GM12891 (cell line): Measurements from ENCODE around the gene SORCS2.

ENCODE experiments used
- DNase-seq: peaks from one replicate; pipeline ENCODE4 v3.0.0; 2011; ENCODE audit warnings: low spot score; ENCODE audit not compliant: insufficient read length
- FAIRE-seq: peaks from 2 replicates; lab custom pipeline; 2011; peaks lifted over from hg19 to GRCh38; lab: Jason Lieb, UNC
- PAX5 ChIP-seq: IDR thresholded peaks from 2 replicates; pipeline ENCODE4 v1.6.1; 2011; ENCODE audit warnings: low read length, moderate library complexity, mild to moderate bottlenecking; ENCODE audit not compliant: insufficient read depth, severe bottlenecking
- POLR2A ChIP-seq: IDR thresholded peaks from 2 replicates; pipeline ENCODE4 v1.6.1; 2011; ENCODE audit warnings: low read depth, low read length, control low read depth
- POLR2AphosphoS5 ChIP-seq: IDR thresholded peaks from 2 replicates; pipeline ENCODE4 v1.6.1; 2011; ENCODE audit warnings: low read depth, low read length, control low read depth
- POU2F2 ChIP-seq: IDR thresholded peaks from 2 replicates; pipeline ENCODE4 v1.6.1; 2011; ENCODE audit warnings: low read depth, mild to moderate bottlenecking, control low read depth, low read length, moderate library complexity
- SPI1 ChIP-seq: IDR thresholded peaks from 2 replicates; pipeline ENCODE4 v1.6.1; 2011; ENCODE audit warnings: low read depth, low read length, control low read depth
- TAF1 ChIP-seq: IDR thresholded peaks from 2 replicates; pipeline ENCODE4 v1.6.1; 2011; ENCODE audit warnings: low read depth, low read length, control low read depth

SORCS2 gene

DNA sequence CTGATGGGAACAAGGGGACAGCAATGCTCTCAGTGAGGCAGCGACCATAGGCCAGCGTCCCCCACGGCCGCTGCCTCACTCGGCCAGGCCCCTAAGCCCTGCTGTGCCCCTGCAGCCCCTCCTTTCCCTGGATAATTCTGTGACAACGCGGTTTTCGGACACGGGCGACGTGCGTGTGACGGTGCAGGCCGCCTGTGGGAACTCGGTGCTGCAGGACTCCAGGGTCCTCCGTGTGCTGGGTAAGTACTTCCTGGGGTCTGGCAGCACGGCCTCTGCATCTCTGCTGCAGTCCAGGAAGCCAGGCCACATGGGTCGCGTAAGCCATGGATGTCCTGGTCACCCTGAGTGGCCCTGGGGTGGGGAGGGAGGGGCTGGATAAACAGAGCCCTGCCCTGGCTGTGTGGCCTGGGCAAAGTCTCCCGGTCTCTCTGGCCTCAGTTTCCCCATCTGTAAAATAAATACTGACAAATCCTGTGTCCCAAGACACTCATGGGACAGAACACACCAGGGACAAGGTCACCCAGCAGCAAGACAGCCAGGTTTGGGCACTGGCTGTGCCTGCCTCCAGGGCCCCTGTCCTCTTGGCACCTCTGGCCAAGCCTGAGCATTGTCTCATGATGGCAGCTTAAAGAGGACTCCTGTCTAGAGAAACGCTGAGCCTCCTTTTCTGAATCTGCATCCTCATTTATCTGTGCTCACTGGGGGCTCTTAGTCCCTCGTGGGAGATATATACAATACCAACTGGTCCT is 534.5 kb downstream of the SORCS2 start:
- no peak for FAIRE-seq
- TF ChIP-seq PAX5 (no peak), TAF1 (no peak), POU2F2 (no peak), SPI1 (no peak), POLR2A (no peak), POLR2AphosphoS5 (no peak)
- no peak for DNase-seq

DNA sequence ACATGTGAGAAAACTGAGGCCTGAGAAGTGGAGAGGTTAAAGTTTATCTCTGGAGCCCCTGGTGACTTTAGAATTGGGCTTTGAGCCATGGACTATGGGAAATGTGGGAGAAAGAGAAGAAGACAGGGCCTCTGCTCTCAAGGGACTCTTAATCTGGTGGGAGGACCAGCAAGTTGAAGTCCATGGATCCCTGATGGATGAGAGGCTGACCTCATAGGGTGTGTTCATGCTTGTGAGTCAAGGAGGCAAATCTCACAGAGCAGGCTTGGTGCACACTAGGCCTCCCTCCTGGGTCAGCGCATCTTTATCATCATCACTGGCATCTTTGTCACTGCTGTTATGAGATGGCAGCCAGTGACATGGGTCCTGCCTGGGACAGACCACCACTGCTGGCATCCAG is 535.4 kb downstream of the SORCS2 start:
- FAIRE-seq, result no peak
- no peak for DNase-seq
- TF ChIP-seq PAX5 (no peak), POU2F2 (no peak), TAF1 (no peak), POLR2A (no peak), POLR2AphosphoS5 (no peak), SPI1 (no peak)

GRCh38 chr4:7731437-7731836 is 539.1 kb downstream of the SORCS2 start:
- no peak for DNase-seq
- FAIRE-seq, result no peak
- TF ChIP-seq PAX5 (no peak), TAF1 (no peak), SPI1 (no peak), POLR2A (no peak), POLR2AphosphoS5 (no peak), POU2F2 (no peak)

DNA sequence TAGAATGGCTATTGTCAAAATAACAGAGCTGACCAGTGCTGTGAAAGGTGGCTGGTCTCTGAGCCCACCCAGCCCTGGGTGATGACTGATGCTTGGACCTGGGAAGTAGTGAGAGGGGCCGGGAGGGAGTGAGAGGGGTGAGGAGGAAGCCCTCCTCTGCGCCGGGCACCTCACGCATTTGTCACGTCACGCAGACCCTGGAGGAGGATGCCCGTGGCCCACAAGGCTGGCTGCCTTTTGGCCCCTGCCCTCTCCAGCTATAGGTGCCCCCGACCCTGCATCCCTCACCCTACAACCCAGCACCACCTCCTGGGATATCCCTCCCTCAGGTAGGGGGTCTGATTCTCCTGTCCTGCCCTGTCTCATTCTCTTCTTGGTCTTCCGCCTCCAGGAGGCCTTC is 539.9 kb downstream of the SORCS2 start:
- TF ChIP-seq PAX5, result no peak
- TF ChIP-seq POLR2AphosphoS5, result no peak
- TF ChIP-seq TAF1, result no peak
- no peak for TF ChIP-seq SPI1
- TF ChIP-seq POLR2A, result no peak
- no peak for TF ChIP-seq POU2F2
- DNase-seq (no peak), FAIRE-seq (no peak)

- TF ChIP-seq PAX5 (no peak), TAF1 (no peak), POLR2A (no peak), POLR2AphosphoS5 (no peak), SPI1 (no peak), POU2F2 (no peak)
- DNase-seq, result no peak
- FAIRE-seq, result no peak
Observed at GRCh38 chr4:7733201-7733600, 540.9 kb downstream of the SORCS2 start.

DNA sequence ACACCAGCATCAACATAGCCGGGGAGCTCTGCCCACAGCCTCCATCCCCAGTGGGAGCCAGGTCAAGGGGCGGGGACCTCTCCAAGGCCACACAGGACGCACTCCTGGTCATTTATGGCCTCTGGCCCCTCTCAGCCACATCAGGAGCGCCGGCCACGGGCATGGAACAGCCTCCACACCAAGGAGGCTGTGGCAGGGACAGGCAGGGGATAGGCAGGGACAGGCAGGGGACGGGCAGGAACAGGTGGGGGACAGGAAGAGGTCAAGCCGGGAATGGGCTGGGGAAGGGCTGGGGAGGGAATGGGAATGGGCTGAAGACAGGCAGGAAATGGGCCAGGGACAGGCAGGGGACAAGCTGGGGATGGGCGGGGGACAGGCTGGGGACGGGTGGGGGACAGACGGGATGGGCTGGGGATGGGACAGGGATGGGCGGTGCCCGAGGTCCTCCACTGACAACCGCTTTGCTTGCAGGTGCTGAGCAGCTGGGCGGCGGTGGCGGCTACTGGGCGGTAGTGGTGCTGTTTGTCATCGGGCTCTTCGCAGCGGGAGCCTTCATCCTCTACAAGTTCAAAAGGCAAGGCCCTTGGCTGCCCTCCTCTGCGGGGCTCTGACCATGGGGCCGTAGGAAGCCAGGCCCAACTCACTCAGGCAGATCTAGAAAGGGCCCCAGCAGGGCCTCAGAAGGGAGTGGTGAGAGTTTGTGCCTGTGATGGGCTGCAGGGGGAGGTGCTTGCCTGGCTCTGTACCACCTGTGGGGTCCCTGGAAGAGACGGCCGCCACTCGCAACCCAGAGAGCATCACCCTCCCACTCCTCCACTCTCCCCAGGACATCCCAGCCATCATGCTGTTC is 541.7 kb downstream of the SORCS2 start:
- no peak for FAIRE-seq
- no peak for TF ChIP-seq TAF1
- no peak for TF ChIP-seq SPI1
- TF ChIP-seq POLR2A, result no peak
- no peak for TF ChIP-seq POU2F2
- no peak for TF ChIP-seq POLR2AphosphoS5
- TF ChIP-seq PAX5, result no peak
- no peak for DNase-seq

DNA sequence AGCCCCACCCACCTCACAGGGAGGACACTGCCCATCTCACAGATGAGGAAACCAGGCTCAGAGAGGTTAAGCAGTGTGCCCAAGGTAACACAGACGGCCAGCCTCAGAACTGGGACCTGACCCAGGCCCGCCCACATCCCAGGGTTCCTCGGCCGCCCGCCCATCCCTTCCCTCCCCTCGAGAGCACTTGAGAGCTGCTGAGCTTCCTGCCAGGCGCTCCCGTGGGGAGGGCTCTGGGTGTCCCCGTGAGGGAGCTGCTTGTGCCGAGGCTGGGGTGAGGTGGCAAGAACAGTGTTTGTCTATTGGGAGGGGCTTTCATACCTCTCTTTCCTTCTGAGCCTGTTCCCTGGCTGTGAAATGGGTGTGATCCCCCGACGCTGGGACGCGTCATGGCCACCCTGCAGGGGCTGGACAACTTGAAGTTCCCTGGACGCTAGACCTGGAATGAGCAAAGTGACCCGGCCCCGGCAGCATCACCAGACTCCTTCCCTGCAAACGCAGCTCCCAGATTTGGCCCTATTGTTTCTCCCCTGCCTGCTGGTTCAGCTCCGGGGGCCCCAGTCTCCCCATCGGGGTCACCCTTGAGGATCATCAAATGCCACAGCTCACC is 542.4 kb downstream of the SORCS2 start:
- TF ChIP-seq POLR2A (no peak), POLR2AphosphoS5 (no peak), SPI1 (no peak), TAF1 (no peak), PAX5 (no peak), POU2F2 (no peak)

DNA sequence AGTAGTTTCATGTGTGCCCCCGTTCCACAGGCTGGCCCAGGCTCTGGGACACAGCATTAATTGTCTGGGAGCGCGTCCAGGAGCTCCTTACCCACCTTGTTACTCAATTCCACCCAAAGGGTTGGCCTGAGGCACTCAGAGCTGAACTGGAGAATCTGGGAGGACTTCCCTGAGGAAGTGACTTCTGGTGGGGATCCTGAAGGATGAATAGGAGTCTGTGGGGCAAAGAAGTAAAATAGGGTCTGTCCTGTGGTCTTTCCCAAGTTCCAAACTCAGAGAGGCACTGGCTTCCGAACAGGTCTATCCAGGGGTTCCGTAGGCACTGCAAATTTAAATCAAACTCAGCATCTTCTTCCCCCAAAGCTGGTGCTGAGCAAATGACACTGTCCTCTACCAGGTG is 543.1 kb downstream of the SORCS2 start:
- DNase-seq (no peak), FAIRE-seq (no peak)

More for the DNA sequence above, 542.4 kb downstream of the SORCS2 start:
- no peak for DNase-seq
- no peak for FAIRE-seq

GRCh38 chr4:7735961-7736360 is 543.6 kb downstream of the SORCS2 start:
- no peak for FAIRE-seq
- no peak for TF ChIP-seq PAX5
- TF ChIP-seq SPI1, result no peak
- TF ChIP-seq TAF1, result no peak
- no peak for TF ChIP-seq POLR2AphosphoS5
- no peak for TF ChIP-seq POLR2A
- TF ChIP-seq POU2F2, result no peak
- no peak for DNase-seq

More for the DNA sequence above, 543.1 kb downstream of the SORCS2 start:
- no peak for TF ChIP-seq POLR2A
- TF ChIP-seq POLR2AphosphoS5, result no peak
- TF ChIP-seq TAF1, result no peak
- no peak for TF ChIP-seq POU2F2
- TF ChIP-seq SPI1, result no peak
- TF ChIP-seq PAX5, result no peak
